Effector CD8-positive, alpha-beta T cell (primary cell): ENCODE results near the gene LACTB.
A peak's percentile ranks its signal among the peaks of the same experiment; 100 is the strongest.

Source experiments
- DNase-seq: peaks from one replicate; lab custom pipeline; 2025; lab: John Stamatoyannopoulos, UW
- total RNA-seq, 4 experiments: gene quantifications; one replicate each; lab custom pipeline; 2026; lab: John Stamatoyannopoulos, UW

The LACTB gene
- total RNA-seq: 20.3 to 45.2 (median 22.5) reads per million in 4 experiments

GRCh38 chr15:63121382-63122001 is at the start of gene LACTB:
LACTB (plus strand) TSS chr15:63121861; CDS start chr15:63121872, 11 bp downstream.
- peak; percentile 71 for DNase-seq

- DNase-seq: no peak
Measured at GRCh38 chr15:63072023-63072650, 49.5 kb upstream of the LACTB start.

- no peak for DNase-seq
Measured at GRCh38 chr15:63072809-63073277, 48.8 kb upstream of the LACTB start.

DNA sequence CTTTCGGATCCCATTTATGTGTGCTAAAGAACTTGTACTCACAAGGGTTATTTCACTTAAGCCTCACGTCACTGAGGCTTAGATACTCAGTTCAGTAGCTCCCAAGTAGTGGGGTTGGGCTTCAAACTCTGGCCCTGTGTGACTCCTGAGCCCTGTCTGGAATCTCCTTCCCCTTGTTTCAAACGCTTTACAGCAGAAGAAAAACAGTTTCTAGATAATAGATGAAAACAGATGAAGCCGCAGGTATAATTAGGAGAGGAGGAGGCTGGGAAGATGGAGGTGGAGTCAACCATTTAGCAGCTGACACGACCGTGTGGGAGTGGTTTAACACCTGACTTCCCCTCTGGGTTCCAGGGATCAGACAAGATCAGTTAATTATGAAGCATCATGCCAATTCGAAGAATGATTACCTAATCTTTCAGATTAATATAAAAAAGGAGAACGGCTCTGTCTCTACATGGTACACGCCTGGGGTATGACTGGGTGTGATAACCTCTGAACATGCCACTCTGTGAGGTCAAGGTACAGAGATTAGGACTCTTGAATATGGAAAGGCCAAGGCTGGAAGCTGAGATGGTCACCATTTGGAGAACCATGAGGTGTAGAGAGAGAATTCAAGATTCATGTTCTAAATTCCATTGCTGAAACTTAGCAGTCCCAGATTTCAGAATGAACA is 48.0 kb upstream of the LACTB start:
- DNase-seq: no peak

DNA sequence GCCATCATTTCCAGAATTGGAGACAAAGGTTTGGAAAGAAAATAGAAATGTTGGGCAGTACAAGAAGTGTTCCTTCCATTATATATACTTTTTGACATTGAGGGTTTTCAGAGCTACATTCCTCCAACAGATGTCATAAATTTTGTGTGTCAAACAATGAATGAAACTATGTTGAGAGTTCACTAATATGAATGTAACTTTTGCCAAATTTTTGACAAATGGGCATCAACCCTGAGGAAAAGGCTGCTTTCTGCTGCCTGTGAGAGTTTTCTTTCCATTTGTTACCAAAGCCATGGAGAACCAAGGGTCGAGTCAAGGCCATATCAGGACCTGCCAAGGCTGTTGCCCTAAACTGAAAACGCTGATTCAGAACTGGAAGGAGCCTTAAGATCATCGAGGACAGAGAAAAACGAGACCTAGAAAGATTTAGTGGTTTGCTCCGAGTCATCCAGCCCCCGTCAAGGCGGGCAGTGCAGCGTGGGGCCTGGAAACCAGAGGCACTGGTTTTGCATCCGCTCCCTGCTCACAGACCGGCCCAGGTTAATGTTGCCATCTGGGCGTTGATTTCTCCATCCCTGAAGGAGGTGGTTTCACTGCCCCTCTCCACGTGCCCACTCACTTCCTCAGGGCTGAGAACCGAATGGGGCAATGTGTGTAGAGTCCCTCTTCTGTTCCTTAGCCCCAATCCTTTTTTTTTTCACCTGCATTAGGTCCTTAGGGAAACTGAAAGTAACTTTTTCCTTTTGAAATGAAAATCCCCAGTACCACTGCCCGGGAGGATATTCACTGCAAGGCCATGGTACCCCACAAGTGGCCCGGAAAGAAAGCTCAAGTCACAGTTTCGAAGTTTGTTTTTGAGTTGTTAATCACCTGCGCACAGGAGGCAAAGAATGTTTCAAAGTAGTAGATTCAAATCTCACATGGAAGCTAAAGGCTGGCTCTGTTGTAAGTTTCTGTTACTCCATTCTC is 46.4 kb upstream of the LACTB start:
- DNase-seq: no peak

GRCh38 chr15:63075984-63076713 is 45.5 kb upstream of the LACTB start:
- DNase-seq: no peak

- DNase-seq: no peak
Measured at GRCh38 chr15:63076714-63077046, 45.0 kb upstream of the LACTB start.

GRCh38 chr15:63077952-63078351 is 43.7 kb upstream of the LACTB start:
- DNase-seq: no peak

DNA sequence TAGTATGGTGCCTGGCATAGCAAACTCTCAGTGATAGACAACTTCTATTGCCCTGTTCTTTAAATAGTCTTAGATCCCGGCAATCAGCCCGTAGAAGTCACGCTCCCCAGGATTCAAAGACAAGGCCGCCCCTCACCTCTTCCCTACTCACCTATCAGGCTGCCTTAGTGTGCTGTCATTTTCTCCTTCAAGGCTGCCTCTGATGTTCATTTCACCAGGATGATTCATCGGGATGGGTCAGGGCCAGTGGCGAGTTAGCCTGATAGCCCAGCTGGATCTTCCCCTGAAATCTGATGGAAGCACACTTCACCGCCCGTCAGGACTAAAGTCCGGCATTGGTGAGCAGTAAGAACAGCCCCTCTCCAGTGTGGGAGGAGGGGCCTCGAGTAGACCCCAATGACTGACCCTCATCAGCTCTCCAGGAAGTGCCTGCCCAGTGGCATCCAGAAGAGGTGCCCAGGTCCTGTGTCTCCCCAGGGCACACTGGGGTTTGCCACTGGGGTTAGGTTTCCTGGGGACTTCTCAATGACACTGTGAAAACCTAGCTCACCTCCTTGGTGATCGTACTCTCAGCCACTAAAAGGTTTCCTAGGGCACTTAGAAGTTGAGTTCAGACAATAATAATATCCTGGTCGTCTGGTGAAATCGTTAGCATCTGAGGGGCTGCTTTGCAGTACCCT is 41.6 kb upstream of the LACTB start:
- DNase-seq: no peak

DNA sequence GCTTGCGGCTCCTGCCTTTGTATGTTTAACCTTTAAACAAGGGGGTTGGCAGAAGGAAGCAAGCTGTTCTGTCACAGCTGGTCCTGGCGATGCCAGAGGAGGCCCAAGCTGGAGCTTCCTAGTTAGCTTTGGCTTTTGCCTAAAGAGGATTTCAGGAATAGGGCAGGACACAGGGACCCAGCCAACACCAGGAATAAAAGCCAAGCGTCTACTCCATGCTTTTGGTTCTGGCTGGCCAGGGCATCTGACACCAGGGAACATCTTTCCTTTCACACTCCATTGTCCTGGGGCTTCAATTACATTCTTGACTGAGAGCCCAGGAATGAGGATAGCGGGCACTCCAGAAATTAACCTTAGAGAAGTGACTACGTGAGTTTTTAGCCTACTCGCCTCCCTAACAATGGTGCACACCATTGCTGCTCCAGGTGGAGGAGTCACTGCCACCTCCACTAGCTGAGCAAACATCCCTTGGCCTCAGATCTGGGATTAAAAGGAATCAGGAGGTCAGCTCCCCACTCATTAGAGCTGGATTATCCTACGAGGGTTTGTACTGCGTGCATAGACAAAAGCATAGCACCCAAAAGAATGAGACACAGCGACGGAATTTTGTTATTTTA is 40.9 kb upstream of the LACTB start:
- DNase-seq: no peak

GRCh38 chr15:63082366-63082765 is 39.3 kb upstream of the LACTB start:
- no peak for DNase-seq

DNA sequence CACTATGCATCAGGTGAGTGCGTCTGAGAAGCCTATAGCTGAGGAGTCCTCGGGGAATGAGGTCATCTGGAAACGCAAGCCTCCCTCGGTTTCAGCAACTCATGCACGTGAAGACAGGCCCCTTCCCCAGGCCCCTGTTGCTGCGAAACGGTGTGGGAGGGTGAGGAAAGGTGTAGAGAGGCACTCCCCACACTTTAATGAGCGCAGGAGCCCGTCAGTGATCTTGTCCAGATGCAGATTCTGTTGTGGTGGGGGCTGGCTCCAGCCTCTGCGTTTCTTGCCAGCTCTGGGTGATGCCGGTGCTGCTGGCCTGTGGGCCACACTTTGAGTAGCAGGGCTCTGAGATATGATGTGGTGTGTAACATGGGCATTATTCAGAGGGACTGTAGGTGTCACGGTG is 38.6 kb upstream of the LACTB start:
- DNase-seq: no peak

DNA sequence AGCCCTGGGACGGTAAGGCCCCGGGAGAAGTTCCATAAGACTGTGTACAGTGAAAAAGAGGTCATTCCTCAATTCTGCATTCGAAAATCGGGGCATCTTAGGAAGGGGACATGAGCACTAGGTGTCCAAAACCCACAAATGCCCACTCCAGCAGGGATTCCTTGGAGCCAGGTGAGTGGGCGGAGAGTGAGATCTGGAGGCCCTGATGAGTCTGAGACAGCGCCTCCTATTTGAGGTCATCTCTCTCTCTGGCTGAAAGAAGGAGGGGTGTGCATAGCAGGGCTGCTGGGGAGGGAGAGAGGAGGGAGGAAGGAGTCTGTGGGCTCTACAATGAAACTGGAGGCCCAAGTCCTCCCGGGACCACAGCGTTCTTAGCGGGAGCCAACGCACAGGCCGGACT is 38.1 kb upstream of the LACTB start:
- no peak for DNase-seq

DNA sequence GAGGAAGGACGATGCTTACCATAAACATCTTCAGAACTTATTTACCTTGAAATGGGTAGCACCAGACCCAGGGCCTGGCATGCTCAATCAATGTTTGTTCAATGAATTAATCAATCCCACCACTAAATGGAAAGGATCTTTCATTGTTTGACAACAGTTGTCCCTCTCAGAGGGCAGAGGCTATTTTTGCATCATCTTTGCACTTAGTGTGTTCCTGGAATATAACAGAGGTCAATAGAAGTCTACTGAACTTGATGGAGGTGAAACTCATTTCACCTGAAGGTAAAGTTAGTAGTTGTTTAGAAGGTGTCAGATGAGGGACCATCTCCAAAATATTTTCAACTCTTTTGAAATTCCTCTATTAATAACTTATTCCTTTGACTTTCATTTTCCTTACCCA is 36.9 kb upstream of the LACTB start:
- no peak for DNase-seq

DNA sequence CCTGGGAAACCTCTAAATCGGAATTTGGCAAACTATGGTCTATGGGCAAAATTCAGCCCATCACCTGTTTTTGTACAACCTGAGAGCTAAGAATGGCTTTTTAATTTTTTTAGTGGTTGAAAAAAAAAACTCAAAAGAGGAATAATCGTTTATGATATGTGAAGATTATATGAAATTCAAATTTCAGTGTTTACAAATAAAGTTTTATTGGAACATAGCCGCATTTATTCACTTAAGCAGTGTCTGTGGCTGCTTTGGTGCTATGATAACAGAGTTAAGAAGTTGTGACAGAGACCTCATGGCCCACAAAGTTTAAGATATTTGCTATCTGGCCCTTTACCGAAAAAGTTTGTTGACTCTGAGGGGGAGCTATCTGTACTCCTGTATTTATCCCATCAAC is 36.4 kb upstream of the LACTB start:
- no peak for DNase-seq

GRCh38 chr15:63086271-63086670 is 35.4 kb upstream of the LACTB start:
- no peak for DNase-seq

DNA sequence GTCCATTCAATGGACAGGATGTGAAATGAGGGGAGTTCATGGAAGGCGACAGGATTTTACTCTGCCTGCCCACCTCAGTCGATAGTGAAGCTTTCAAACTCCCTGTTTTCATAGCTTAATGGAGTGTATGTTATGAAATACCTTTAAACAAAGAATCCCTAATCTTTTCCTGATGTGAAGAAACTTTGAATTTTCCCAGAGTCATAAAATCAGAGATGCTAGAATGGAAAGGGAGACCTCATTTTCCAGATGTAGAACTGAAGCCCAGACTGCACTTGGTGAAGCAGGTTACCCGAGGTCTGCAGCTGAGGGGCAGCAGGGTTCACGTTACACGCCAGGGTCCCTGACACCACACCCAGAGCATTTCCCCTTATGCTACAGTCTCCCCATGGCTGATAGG is 34.7 kb upstream of the LACTB start:
- no peak for DNase-seq

DNA sequence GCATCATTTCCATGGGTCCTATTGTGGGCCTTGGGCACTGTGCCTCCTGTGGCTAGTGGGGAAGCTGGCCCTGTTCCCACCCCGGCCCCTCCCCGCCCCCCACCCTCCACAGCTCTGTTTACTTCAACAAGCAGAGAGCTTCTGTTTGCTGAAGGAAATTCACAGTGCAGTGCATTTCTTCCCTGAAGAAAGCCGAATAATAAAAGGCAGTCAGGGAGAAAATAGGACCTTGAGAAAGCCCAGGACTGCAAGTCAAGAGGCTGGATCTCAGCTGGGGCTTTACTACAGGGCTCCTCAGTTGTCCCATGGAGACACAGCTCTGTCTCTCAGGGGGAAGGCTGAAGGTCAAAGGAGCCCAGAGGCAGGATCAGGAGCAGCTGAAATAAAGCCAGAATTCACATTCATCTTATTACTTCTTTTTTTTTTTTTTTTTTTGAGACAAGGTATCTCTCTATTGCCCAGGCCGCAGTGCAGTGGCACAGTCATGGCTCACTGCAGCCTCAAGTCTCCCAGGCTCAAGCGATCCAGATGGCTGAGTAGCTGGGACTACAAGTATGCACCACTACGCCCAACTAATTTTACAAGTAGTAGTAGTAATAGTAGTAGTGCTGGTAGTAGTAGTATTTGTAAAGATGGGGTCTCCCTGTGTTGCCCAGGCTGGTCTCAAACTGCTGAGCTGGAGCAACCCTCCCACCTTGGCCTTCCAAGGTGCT is 33.0 kb upstream of the LACTB start:
- DNase-seq: no peak

DNA sequence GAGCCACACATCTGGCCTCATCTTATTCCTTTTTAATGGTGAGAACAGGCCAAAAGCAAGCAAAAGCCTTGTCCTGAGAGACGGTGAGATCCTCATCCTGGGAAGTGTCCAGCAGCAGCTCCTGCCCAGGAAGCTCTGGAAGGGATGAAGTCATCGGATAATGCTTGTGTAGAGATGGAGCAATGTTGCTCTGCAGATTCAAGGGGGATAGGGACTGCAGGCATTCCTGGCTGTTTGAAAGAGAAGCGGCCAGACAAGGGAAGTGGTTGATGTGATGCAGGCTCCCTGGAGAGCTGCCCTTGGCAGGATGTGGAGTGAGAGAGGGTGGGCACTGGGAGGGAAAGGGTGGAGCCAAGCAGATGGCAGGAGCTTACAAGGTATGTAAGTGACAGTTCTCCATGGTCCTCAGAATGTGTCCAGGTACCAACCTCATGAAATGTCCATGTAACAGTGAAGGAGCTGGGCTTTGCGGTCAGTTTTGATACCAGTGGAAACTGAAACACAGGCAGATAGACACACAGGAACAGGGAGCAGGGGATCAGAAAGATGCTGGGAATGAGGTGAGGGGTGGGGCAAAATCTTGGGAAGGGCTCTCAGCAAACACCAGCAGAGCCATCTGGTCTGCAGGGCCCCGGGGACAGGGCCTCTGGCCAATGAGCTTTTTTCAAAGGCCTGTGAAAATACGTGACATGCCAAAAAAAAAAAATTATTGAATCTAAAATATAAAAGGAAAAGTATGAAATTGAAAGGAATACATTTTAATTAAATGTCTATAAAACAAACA is 32.2 kb upstream of the LACTB start:
- no peak for DNase-seq
